Activated CD8-positive, alpha-beta T cell treated with anti-CD3 and anti-CD28 coated beads for 36 hours (primary cell): ENCODE measurements around the gene ATG16L2. TPM values are rescaled to one million over a fixed set of nuclear protein-coding genes. Genes with fewer than 3 reads are reported as not detected.
A peak's percentile ranks its signal among the peaks of the same experiment; 100 is the strongest.

Experiments used
- ATAC-seq: fragments of 200-7000 bp; cut with Tn5 transposase; one replicate; pipeline ENCODE4 v1.10.0; 2021; ENCODE audit warnings: mild to moderate bottlenecking, moderate library complexity
- CTCF ChIA-PET: fragments of 350-600 bp; sonication (Branson Sonifier 250); formaldehyde crosslinking; loops from one replicate; lab custom pipeline; 2021; ENCODE audit warnings: antibody characterized with exemption; lab: Charles Lee
- POLR2A ChIA-PET: fragments of 350-600 bp; sonication (Branson Sonifier 250); formaldehyde crosslinking; loops from one replicate; lab custom pipeline; 2021; ENCODE audit warnings: antibody characterized with exemption; lab: Charles Lee
- DNase-seq: peaks from one replicate; pipeline ENCODE4 v3.0.0-alpha.2; 2020
- H3K27ac Mint-ChIP-seq: one replicate; pipeline ENCODE4 v1.8.0; 2021; ENCODE audit warnings: mild to moderate bottlenecking, mixed read lengths
- H3K27me3 Mint-ChIP-seq: one replicate; pipeline ENCODE4 v1.8.0; 2021; ENCODE audit warnings: mixed read lengths
- H3K36me3 Mint-ChIP-seq: one replicate; pipeline ENCODE4 v1.8.0; 2021; ENCODE audit warnings: low read depth, mixed read lengths
- H3K4me1 Mint-ChIP-seq: one replicate; pipeline ENCODE4 v1.8.0; 2021; ENCODE audit warnings: low read depth, mixed read lengths
- H3K4me3 Mint-ChIP-seq: one replicate; pipeline ENCODE4 v1.8.0; 2021; ENCODE audit warnings: mild to moderate bottlenecking, moderate library complexity, mixed read lengths
- H3K9me3 Mint-ChIP-seq: one replicate; pipeline ENCODE4 v1.8.0; 2021; ENCODE audit warnings: mixed read lengths
- CTCF ChIP-seq: fragments of 200-600 bp; IDR thresholded peaks from one replicate; pipeline ENCODE4 v1.8.0; 2022; ENCODE audit warnings: antibody characterized with exemption, mild to moderate bottlenecking
- intact Hi-C: fragments of 100-400 bp; cut with micrococcal nuclease; formaldehyde crosslinking; loops from one replicate; pipeline ENCODE4 v1.10.0; 2022
- total RNA-seq, 2 experiments: library from RNA; stranded (reverse); gene quantifications; one replicate each; pipeline ENCODE4 v1.2.3, GENCODE V29; 2021

ATG16L2 gene
- total RNA-seq, 2 experiments from 2014 or later: 70.8 to 71.4 TPM

- Mint-ChIP-seq H3K27ac (peak overlapping the region; percentile 75), H3K27me3 (no peaks in the 10 kb centered on the region), H3K4me3 (no peak overlapping the region), H3K36me3 (peaks cover 3% of the 10 kb centered on the region), H3K4me1 (peaks cover 7% of the 10 kb centered on the region), H3K9me3 (no peaks in the 10 kb centered on the region)
- POLR2A ChIA-PET: interaction anchor here (0.5 to 2.8 kb wide), 5 partner anchors 11 to 109 kb away, joined by 3 to 9 read pairs (median 3); no protein-coding TSS in a partner anchor
- CTCF ChIA-PET: interaction anchor here (0.9 to 2.1 kb wide), 3 partner anchors 21 to 344 kb away, joined by 3 to 5 read pairs (median 4); no protein-coding TSS in a partner anchor
- no peak for TF ChIP-seq CTCF
- intact Hi-C loops: loop anchor here (10.0 kb wide), 1 partner anchor 351 kb away; no protein-coding TSS in a partner anchor
- DNase-seq (no peak), ATAC-seq (no peak)
Observed at GRCh38 chr11:72833811-72834493, 19.7 kb downstream of the ATG16L2 start.

- intact Hi-C loops: loop anchor here (10.0 kb wide), 1 partner anchor 350 kb away; no protein-coding TSS in a partner anchor
- ATAC-seq: no peak
- H3K4me3 Mint-ChIP-seq: no peak overlapping the region
Observed at GRCh38 chr11:72834905-72835304, 20.7 kb downstream of the ATG16L2 start.

GRCh38 chr11:72836111-72836510, 21.9 kb downstream of the ATG16L2 start:
- DNase-seq: no peak
- peaks cover 7% of the 10 kb centered on the region for H3K4me1 Mint-ChIP-seq
- H3K9me3 Mint-ChIP-seq: no peaks in the 10 kb centered on the region
- POLR2A ChIA-PET: interaction anchor here (1.2 to 1.3 kb wide), 2 partner anchors 11 to 342 kb away, joined by 3 read pairs; no protein-coding TSS in a partner anchor
- peak overlapping the region; percentile 44 for H3K27ac Mint-ChIP-seq
- intact Hi-C loops: loop anchor here (10.0 kb wide), 1 partner anchor 349 kb away; no protein-coding TSS in a partner anchor
- H3K4me3 Mint-ChIP-seq: no peak overlapping the region
- CTCF ChIA-PET: interaction anchor here (0.7 to 1.0 kb wide), 2 partner anchors 14 to 341 kb away, joined by 3 to 4 read pairs; no protein-coding TSS in a partner anchor
- no peaks in the 10 kb centered on the region for H3K27me3 Mint-ChIP-seq
- no peak for ATAC-seq
- TF ChIP-seq CTCF: no peak
- H3K36me3 Mint-ChIP-seq: peaks cover 6% of the 10 kb centered on the region

More at GRCh38 chr11:72834905-72835304, 20.7 kb downstream of the ATG16L2 start:
- POLR2A ChIA-PET: interaction anchor here (0.7 to 1.2 kb wide), 4 partner anchors 10 to 150 kb away, joined by 3 read pairs; no protein-coding TSS in a partner anchor
- DNase-seq: no peak
- no peaks in the 10 kb centered on the region for H3K9me3 Mint-ChIP-seq
- H3K27me3 Mint-ChIP-seq: no peaks in the 10 kb centered on the region
- TF ChIP-seq CTCF: no peak
- H3K27ac Mint-ChIP-seq: peak overlapping the region; percentile 75
- peaks cover 7% of the 10 kb centered on the region for H3K4me1 Mint-ChIP-seq
- H3K36me3 Mint-ChIP-seq: peaks cover 6% of the 10 kb centered on the region
- CTCF ChIA-PET: interaction anchor here (0.7 to 2.1 kb wide), 4 partner anchors 22 to 343 kb away, joined by 3 to 5 read pairs (median 4); no protein-coding TSS in a partner anchor

- ChIA-PET POLR2A (interaction anchor here (1.0 kb wide), 1 partner anchor 23 kb away, joined by 4 read pairs; no protein-coding TSS in a partner anchor), CTCF (interaction anchor here (2.1 kb wide), 1 partner anchor 339 kb away, joined by 5 read pairs; no protein-coding TSS in a partner anchor)
- H3K27ac Mint-ChIP-seq: peak overlapping the region; percentile 13
Observed at GRCh38 chr11:72838691-72839305, 24.6 kb downstream of the ATG16L2 start.

More at GRCh38 chr11:72838691-72839305, 24.6 kb downstream of the ATG16L2 start:
- H3K27me3 Mint-ChIP-seq: no peaks in the 10 kb centered on the region
- ATAC-seq (no peak), DNase-seq (no peak)
- H3K9me3 Mint-ChIP-seq: no peaks in the 10 kb centered on the region
- no peak overlapping the region for H3K4me3 Mint-ChIP-seq
- H3K4me1 Mint-ChIP-seq: peaks cover 7% of the 10 kb centered on the region
- TF ChIP-seq CTCF: no peak
- H3K36me3 Mint-ChIP-seq: peaks cover 4% of the 10 kb centered on the region
- intact Hi-C loops: loop anchor here (10.0 kb wide), 1 partner anchor 346 kb away; no protein-coding TSS in a partner anchor
